Panc1 (cell line): Measurements from ENCODE around the gene GDPD1. TPM values are rescaled to one million over a fixed set of nuclear protein-coding genes. Genes with fewer than 3 reads are reported as not detected.

Experiments used
- ATAC-seq: fragments of 200-7000 bp; cut with Tn5 transposase; 2 replicates; pipeline ENCODE4 v1.9.1; 2020; ENCODE audit warnings: mild to moderate bottlenecking, moderate library complexity
- BruUV-seq: library from RNA; stranded (reverse); fragments of 400-500 nt; replicated peaks from 2 replicates; lab custom pipeline; 2021; lab: Mats Ljungman, UMichigan
- CTCF ChIA-PET: fragments of 300-600 bp; sonication (Branson Sonifier 250); formaldehyde crosslinking; loops from one replicate; lab custom pipeline; 2022; ENCODE audit warnings: antibody characterized with exemption; lab: Charles Lee
- POLR2A ChIA-PET: fragments of 300-600 bp; sonication (Branson Sonifier 250); formaldehyde crosslinking; loops from one replicate; lab custom pipeline; 2022; ENCODE audit warnings: antibody characterized with exemption; lab: Charles Lee
- DNase-seq: peaks from one replicate; pipeline ENCODE4 v3.0.0-alpha.2; 2010; ENCODE audit warnings: low read depth, low spot score
- H3K27ac ChIP-seq: 2 replicates; pipeline ENCODE4 v1.5.1; 2011; ENCODE audit warnings: mild to moderate bottlenecking, low read length, inconsistent platforms
- H3K27me3 ChIP-seq: fragments of 200-500 bp; sonication (Bioruptor generic); 2 replicates; pipeline ENCODE4 v1.6.0; 2014; ENCODE audit warnings: low read length, inconsistent platforms; ENCODE audit not compliant: control insufficient read depth, insufficient read depth
- H3K36me3 ChIP-seq: fragments of 200-500 bp; sonication (Bioruptor generic); 2 replicates; pipeline ENCODE4 v1.5.1; 2014; ENCODE audit warnings: inconsistent platforms, mild to moderate bottlenecking, low read length, moderate library complexity; ENCODE audit not compliant: control insufficient read depth, insufficient read depth
- H3K4me1 ChIP-seq: 2 replicates; pipeline ENCODE4 v1.5.1; 2011; ENCODE audit warnings: inconsistent platforms, mild to moderate bottlenecking, low read length, moderate library complexity; ENCODE audit not compliant: control insufficient read depth, insufficient read depth
- H3K4me3 ChIP-seq, 2 experiments: 2 replicates each; pipeline ENCODE4 v1.5.1; 2011 to 2012; ENCODE audit warnings: low read depth in 2 of 2, low read length in 2 of 2, mild to moderate bottlenecking in 2 of 2, inconsistent platforms in 1 of 2, moderate library complexity in 1 of 2
- H3K9me3 ChIP-seq: fragments of 200-500 bp; sonication (Bioruptor generic); 2 replicates; pipeline ENCODE4 v1.5.1; 2014; ENCODE audit warnings: low read depth, mild to moderate bottlenecking, inconsistent platforms, low read length, moderate library complexity; ENCODE audit not compliant: control insufficient read depth, insufficient read depth
- POLR2AphosphoS5 ChIP-seq: IDR thresholded peaks from 2 replicates; pipeline ENCODE4 v1.6.1; 2012; ENCODE audit warnings: mild to moderate bottlenecking, low read depth, low read length, moderate library complexity
- SIN3A ChIP-seq: IDR thresholded peaks from 2 replicates; pipeline ENCODE4 v1.6.1; 2012; ENCODE audit warnings: low read depth, mild to moderate bottlenecking, low read length, moderate library complexity, borderline replicate concordance; ENCODE audit not compliant: insufficient read depth
- TCF7L2 ChIP-seq: IDR thresholded peaks from 2 replicates; pipeline ENCODE4 v1.6.1; 2011; ENCODE audit warnings: mild to moderate bottlenecking, low read depth, low read length, inconsistent platforms
- in situ Hi-C: cut with HindIII; loops from 2 replicates; pipeline ENCODE4 v1.10.0; 2016; ENCODE audit warnings: low sequenced_read_pairs, low pct_unique_long_range_greater_than_20kb
- intact Hi-C: fragments of 100-400 bp; cut with micrococcal nuclease; formaldehyde crosslinking; loops from one replicate; pipeline ENCODE4 v1.10.0; 2022; ENCODE audit not compliant: unreplicated experiment
- total RNA-seq: library from RNA; stranded (reverse); gene quantifications from one replicate; pipeline ENCODE4 v1.2.1, GENCODE V29; 2021; ENCODE audit not compliant: unreplicated experiment
- TF ChIP-seq, protein P1 (sequence below), 2 experiments: IDR thresholded peaks; 2 replicates each; pipeline ENCODE4 v1.6.1; 2011 to 2012; ENCODE audit warnings: low read depth in 2 of 2, control low read depth in 1 of 2, low read length in 1 of 2, mild to moderate bottlenecking in 1 of 2, moderate library complexity in 1 of 2; ENCODE audit not compliant: insufficient read depth in 1 of 2
- TF ChIP-seq, protein P2 (sequence below): fragments of 450-650 bp; IDR thresholded peaks from 2 replicates; pipeline ENCODE4 v1.5.1; 2017; ENCODE audit warnings: mild to moderate bottlenecking

Gene GDPD1
- total RNA-seq, 1 experiment from 2014 or later, result 0.26 TPM

DNA sequence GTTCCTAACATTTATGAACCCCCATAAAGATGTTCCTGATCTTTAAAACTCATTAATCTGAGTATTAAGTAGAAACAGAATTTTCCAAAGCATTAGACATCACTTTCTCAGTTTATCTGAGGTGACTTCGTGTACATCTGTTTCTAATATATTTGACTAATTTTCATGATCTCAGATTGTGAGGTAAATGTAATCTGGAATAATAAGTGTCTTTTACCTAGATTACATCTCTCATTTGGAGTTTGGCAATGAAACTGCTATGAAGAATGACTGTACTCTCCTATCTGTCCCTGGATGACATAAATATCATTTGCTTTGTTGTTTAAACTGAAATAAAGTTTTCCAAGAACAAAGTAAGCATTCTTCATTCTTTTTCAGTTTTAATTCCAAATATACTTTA lies 55.3 kb downstream of the GDPD1 start:
- intact Hi-C loops (no loop called here), in situ Hi-C loops (no loop called here)
- Histone ChIP-seq H3K36me3 (no peaks in the 10 kb centered on the region), H3K9me3 (no peaks in the 10 kb centered on the region), H3K4me3 (no peak overlapping the region), H3K4me1 (no peaks in the 10 kb centered on the region), H3K27me3 (no peaks in the 10 kb centered on the region), H3K27ac (no peak overlapping the region)
- TF ChIP-seq, protein P1, sequence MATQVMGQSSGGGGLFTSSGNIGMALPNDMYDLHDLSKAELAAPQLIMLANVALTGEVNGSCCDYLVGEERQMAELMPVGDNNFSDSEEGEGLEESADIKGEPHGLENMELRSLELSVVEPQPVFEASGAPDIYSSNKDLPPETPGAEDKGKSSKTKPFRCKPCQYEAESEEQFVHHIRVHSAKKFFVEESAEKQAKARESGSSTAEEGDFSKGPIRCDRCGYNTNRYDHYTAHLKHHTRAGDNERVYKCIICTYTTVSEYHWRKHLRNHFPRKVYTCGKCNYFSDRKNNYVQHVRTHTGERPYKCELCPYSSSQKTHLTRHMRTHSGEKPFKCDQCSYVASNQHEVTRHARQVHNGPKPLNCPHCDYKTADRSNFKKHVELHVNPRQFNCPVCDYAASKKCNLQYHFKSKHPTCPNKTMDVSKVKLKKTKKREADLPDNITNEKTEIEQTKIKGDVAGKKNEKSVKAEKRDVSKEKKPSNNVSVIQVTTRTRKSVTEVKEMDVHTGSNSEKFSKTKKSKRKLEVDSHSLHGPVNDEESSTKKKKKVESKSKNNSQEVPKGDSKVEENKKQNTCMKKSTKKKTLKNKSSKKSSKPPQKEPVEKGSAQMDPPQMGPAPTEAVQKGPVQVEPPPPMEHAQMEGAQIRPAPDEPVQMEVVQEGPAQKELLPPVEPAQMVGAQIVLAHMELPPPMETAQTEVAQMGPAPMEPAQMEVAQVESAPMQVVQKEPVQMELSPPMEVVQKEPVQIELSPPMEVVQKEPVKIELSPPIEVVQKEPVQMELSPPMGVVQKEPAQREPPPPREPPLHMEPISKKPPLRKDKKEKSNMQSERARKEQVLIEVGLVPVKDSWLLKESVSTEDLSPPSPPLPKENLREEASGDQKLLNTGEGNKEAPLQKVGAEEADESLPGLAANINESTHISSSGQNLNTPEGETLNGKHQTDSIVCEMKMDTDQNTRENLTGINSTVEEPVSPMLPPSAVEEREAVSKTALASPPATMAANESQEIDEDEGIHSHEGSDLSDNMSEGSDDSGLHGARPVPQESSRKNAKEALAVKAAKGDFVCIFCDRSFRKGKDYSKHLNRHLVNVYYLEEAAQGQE (IDR thresholded peaks at IDR 0.05; ENCODE audit: insufficient read depth in 1 of 2, low read depth in 2 of 2, low read length in 1 of 2), result no peak
- TF ChIP-seq, protein P2, sequence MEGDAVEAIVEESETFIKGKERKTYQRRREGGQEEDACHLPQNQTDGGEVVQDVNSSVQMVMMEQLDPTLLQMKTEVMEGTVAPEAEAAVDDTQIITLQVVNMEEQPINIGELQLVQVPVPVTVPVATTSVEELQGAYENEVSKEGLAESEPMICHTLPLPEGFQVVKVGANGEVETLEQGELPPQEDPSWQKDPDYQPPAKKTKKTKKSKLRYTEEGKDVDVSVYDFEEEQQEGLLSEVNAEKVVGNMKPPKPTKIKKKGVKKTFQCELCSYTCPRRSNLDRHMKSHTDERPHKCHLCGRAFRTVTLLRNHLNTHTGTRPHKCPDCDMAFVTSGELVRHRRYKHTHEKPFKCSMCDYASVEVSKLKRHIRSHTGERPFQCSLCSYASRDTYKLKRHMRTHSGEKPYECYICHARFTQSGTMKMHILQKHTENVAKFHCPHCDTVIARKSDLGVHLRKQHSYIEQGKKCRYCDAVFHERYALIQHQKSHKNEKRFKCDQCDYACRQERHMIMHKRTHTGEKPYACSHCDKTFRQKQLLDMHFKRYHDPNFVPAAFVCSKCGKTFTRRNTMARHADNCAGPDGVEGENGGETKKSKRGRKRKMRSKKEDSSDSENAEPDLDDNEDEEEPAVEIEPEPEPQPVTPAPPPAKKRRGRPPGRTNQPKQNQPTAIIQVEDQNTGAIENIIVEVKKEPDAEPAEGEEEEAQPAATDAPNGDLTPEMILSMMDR, result no peak
- no peak for TF ChIP-seq SIN3A
- no peak for TF ChIP-seq POLR2AphosphoS5
- no peak for TF ChIP-seq TCF7L2
- BruUV-seq, result no TSS peak
- POLR2A ChIA-PET, result no interaction called here
- ATAC-seq (no peak), DNase-seq (no peak)
- CTCF ChIA-PET, result no interaction called here

DNA sequence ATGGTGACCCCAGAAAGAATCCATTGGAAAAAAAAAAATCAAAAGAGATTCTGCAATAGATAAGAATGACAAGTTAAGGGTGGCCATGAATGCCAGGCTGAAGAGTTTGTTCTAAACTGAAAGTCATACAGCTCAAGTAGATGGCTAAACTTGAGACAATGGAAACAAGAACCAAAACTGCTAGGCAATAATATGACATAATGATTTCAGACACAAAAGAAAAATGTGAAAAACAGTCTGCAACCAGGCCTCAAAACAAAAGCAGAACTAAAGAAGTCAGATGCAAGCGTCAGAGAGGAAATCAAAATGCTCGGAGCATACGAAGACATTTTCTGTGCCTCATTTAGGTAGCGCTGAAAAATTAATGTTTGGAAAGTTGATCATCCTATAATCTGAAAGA lies 56.7 kb downstream of the GDPD1 start:
- ATAC-seq (no peak), DNase-seq (no peak)
- H3K36me3 ChIP-seq, result no peaks in the 10 kb centered on the region
- in situ Hi-C loops, result no loop called here
- no TSS peak for BruUV-seq
- no peaks in the 10 kb centered on the region for H3K9me3 ChIP-seq
- no peaks in the 10 kb centered on the region for H3K4me1 ChIP-seq
- ChIA-PET POLR2A (no interaction called here), CTCF (no interaction called here)
- intact Hi-C loops, result no loop called here
- no peak for TF ChIP-seq POLR2AphosphoS5
- TF ChIP-seq, protein P2, result no peak
- no peak overlapping the region for H3K27ac ChIP-seq
- H3K27me3 ChIP-seq, result no peaks in the 10 kb centered on the region
- H3K4me3 ChIP-seq, result no peak overlapping the region
